Measurements from ENCODE around the gene VPS37B. TPM values are rescaled to one million over a fixed set of nuclear protein-coding genes. Genes with fewer than 3 reads are reported as not detected.

VPS37B gene
- total RNA-seq, 1 experiment from 2014 or later = 37.6 TPM

- TF ChIP-seq, protein P1, sequence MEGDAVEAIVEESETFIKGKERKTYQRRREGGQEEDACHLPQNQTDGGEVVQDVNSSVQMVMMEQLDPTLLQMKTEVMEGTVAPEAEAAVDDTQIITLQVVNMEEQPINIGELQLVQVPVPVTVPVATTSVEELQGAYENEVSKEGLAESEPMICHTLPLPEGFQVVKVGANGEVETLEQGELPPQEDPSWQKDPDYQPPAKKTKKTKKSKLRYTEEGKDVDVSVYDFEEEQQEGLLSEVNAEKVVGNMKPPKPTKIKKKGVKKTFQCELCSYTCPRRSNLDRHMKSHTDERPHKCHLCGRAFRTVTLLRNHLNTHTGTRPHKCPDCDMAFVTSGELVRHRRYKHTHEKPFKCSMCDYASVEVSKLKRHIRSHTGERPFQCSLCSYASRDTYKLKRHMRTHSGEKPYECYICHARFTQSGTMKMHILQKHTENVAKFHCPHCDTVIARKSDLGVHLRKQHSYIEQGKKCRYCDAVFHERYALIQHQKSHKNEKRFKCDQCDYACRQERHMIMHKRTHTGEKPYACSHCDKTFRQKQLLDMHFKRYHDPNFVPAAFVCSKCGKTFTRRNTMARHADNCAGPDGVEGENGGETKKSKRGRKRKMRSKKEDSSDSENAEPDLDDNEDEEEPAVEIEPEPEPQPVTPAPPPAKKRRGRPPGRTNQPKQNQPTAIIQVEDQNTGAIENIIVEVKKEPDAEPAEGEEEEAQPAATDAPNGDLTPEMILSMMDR (IDR thresholded peaks at IDR 0.05; ENCODE audit: unreplicated experiment) = no peak
- ChIA-PET CTCF (interaction anchor here (0.6 to 11.1 kb wide), 6 partner anchors 41 to 228 kb away, joined by 3 to 230 read pairs (median 3); partner anchors contain the start of gene ABCB9), POLR2A (no interaction called here)
- H3K4me3 Mint-ChIP-seq (ENCODE audit: unreplicated experiment) = no peak overlapping the region
- DNase-seq (ENCODE audit: unreplicated experiment) = no peak
- peaks cover 14% of the 10 kb centered on the region for H3K36me3 Mint-ChIP-seq (ENCODE audit: insufficient read depth, unreplicated experiment)
- no peaks in the 10 kb centered on the region for H3K27me3 Mint-ChIP-seq (ENCODE audit: insufficient read depth, unreplicated experiment)
- H3K27ac Mint-ChIP-seq (ENCODE audit: low read depth, unreplicated experiment) = no peak overlapping the region
- peaks cover 10% of the 10 kb centered on the region for H3K4me1 Mint-ChIP-seq (ENCODE audit: insufficient read depth, unreplicated experiment)
- intact Hi-C loops (cut with micrococcal nuclease) = no loop called here
- no peaks in the 10 kb centered on the region for H3K9me3 Mint-ChIP-seq (ENCODE audit: unreplicated experiment)
- BruUV-seq (replicated peaks) = TSS peak; percentile 39
Measured at GRCh38 chr12:122855928-122856831, 39.7 kb downstream of the VPS37B start.

- no TSS peak for BruUV-seq (replicated peaks)
- H3K4me1 Mint-ChIP-seq (ENCODE audit: insufficient read depth, unreplicated experiment) = peaks cover 10% of the 10 kb centered on the region
- CTCF ChIA-PET = interaction anchor here (0.6 to 11.1 kb wide), 3 partner anchors 96 to 134 kb away, joined by 3 to 230 read pairs (median 4); partner anchors contain the start of gene ABCB9
Measured at GRCh38 chr12:122855071-122855829, 40.7 kb downstream of the VPS37B start.

DNA sequence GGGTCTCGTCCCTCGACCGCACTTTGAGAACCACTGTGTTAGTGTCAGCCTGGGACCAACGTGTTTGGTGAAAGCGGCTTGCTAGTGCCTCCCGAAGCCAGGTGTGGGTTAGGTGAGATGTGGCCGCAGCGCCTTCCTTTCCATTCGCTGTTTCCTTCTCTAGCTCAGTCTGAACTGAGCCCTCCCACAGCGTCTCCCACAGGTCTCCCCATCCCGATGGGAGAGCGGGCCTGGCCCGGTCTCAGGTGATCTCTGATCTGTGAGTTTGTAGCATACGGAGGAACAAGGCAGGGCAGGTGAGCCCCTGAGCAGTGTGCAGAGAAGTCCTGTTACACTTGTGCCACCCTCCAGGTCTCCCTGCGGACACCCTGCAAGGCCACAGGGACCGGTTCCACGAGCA, 41.4 kb downstream of the VPS37B start:
- no peaks in the 10 kb centered on the region for H3K27me3 Mint-ChIP-seq (ENCODE audit: insufficient read depth, unreplicated experiment)
- no peak overlapping the region for H3K27ac Mint-ChIP-seq (ENCODE audit: low read depth, unreplicated experiment)
- TF ChIP-seq, protein P1 (IDR thresholded peaks at IDR 0.05; ENCODE audit: unreplicated experiment) = no peak
- peaks cover 10% of the 10 kb centered on the region for H3K4me1 Mint-ChIP-seq (ENCODE audit: insufficient read depth, unreplicated experiment)
- H3K36me3 Mint-ChIP-seq (ENCODE audit: insufficient read depth, unreplicated experiment) = no peaks in the 10 kb centered on the region
- no TSS peak for BruUV-seq (replicated peaks)
- intact Hi-C loops (cut with micrococcal nuclease) = no loop called here
- H3K4me3 Mint-ChIP-seq (ENCODE audit: unreplicated experiment) = no peak overlapping the region
- H3K9me3 Mint-ChIP-seq (ENCODE audit: unreplicated experiment) = no peaks in the 10 kb centered on the region
- ChIA-PET POLR2A (interaction anchor here (0.7 to 1.3 kb wide), 2 partner anchors 21 to 839 kb away, joined by 3 to 4 read pairs; no protein-coding TSS in a partner anchor), CTCF (interaction anchor here (1.2 kb wide), 1 partner anchor 98 kb away, joined by 3 read pairs; no protein-coding TSS in a partner anchor)
- no peak for DNase-seq (ENCODE audit: unreplicated experiment)

More at GRCh38 chr12:122855071-122855829, 40.7 kb downstream of the VPS37B start:
- Mint-ChIP-seq H3K27ac (ENCODE audit: low read depth, unreplicated experiment) (no peak overlapping the region), H3K36me3 (ENCODE audit: insufficient read depth, unreplicated experiment) (peaks cover 5% of the 10 kb centered on the region), H3K4me3 (ENCODE audit: unreplicated experiment) (no peak overlapping the region), H3K27me3 (ENCODE audit: insufficient read depth, unreplicated experiment) (no peaks in the 10 kb centered on the region), H3K9me3 (ENCODE audit: unreplicated experiment) (no peaks in the 10 kb centered on the region)
- TF ChIP-seq, protein P1 (IDR thresholded peaks at IDR 0.05; ENCODE audit: unreplicated experiment) = no peak
- intact Hi-C loops (cut with micrococcal nuclease) = no loop called here
- DNase-seq (ENCODE audit: unreplicated experiment) = no peak
- POLR2A ChIA-PET = no interaction called here

Data from MCF 10A (cell line).